IMR-90 (cell line): ENCODE measurements around the gene AP3D1. TPM values are rescaled to one million over a fixed set of nuclear protein-coding genes. Genes with fewer than 3 reads are reported as not detected.

Experiments
- ATAC-seq: fragments of 200-7000 bp; cut with Tn5 transposase; 2 replicates; pipeline ENCODE4 v1.9.1; 2020; ENCODE audit warnings: low read depth, mild to moderate bottlenecking, moderate library complexity
- BruUV-seq: library from RNA; stranded (reverse); fragments of 400-500 nt; replicated peaks from 2 replicates; lab custom pipeline; 2021; lab: Mats Ljungman, UMichigan
- CTCF ChIA-PET: fragments of 300-600 bp; formaldehyde crosslinking; extraction: SDS; loops from one replicate; lab custom pipeline; 2021; ENCODE audit warnings: antibody characterized with exemption; lab: Yijun Ruan, JAX
- POLR2A ChIA-PET: fragments of 300-600 bp; sonication (Branson Sonifier 250); formaldehyde crosslinking; loops from one replicate; lab custom pipeline; 2022; ENCODE audit warnings: antibody characterized with exemption; ENCODE audit not compliant: unreplicated experiment; lab: Charles Lee
- DNase-seq: peaks from one replicate; pipeline ENCODE4 v3.0.0; 2013
- H2AFZ ChIP-seq: replicated peaks from 2 replicates; pipeline ENCODE3; 2013; ENCODE audit warnings: low read length, mild to moderate bottlenecking; ENCODE audit not compliant: poor library complexity
- H2AK5ac ChIP-seq: 2 replicates; pipeline ENCODE4 v1.6.1; 2013; ENCODE audit warnings: low read depth, low read length, inconsistent platforms
- H2AK9ac ChIP-seq: replicated peaks from 2 replicates; pipeline ENCODE3; 2013; ENCODE audit warnings: mild to moderate bottlenecking, low read depth, low read length, moderate library complexity; ENCODE audit not compliant: poor library complexity
- H2BK120ac ChIP-seq: 2 replicates; pipeline ENCODE4 v1.6.1; 2013; ENCODE audit warnings: low read depth, low read length, inconsistent platforms
- H2BK15ac ChIP-seq: 3 replicates; pipeline ENCODE4 v1.6.1; 2013; ENCODE audit warnings: low read depth, low read length, inconsistent platforms
- H2BK20ac ChIP-seq: 2 replicates; pipeline ENCODE4 v1.6.1; 2013; ENCODE audit warnings: low read depth, mild to moderate bottlenecking, inconsistent platforms, low read length, moderate library complexity
- H2BK5ac ChIP-seq: 2 replicates; pipeline ENCODE4 v1.6.1; 2013; ENCODE audit warnings: mild to moderate bottlenecking, low read depth, low read length, inconsistent platforms; ENCODE audit not compliant: poor library complexity, severe bottlenecking
- H3K14ac ChIP-seq: replicated peaks from 2 replicates; pipeline ENCODE4 v1.6.1; 2013; ENCODE audit warnings: low read depth, low read length, inconsistent platforms
- H3K18ac ChIP-seq: 2 replicates; pipeline ENCODE4 v1.6.1; 2013; ENCODE audit warnings: low read depth, low read length, control low read depth
- H3K23ac ChIP-seq: 2 replicates; pipeline ENCODE4 v1.6.1; 2013; ENCODE audit warnings: low read depth, low read length, inconsistent platforms
- H3K27ac ChIP-seq: 2 replicates; pipeline ENCODE4 v1.5.1; 2013; ENCODE audit warnings: mild to moderate bottlenecking, control low read depth, low read length; ENCODE audit not compliant: insufficient read depth
- H3K27me3 ChIP-seq: 2 replicates; pipeline ENCODE4 v1.6.1; 2013; ENCODE audit warnings: low read length; ENCODE audit not compliant: control insufficient read depth, insufficient read depth
- H3K36me3 ChIP-seq: 2 replicates; pipeline ENCODE4 v1.6.1; 2013; ENCODE audit warnings: low read length, mixed read lengths; ENCODE audit not compliant: control insufficient read depth, insufficient read depth
- H3K4ac ChIP-seq: 2 replicates; pipeline ENCODE4 v1.6.1; 2013; ENCODE audit warnings: low read depth, low read length, inconsistent platforms
- H3K4me1 ChIP-seq: 2 replicates; pipeline ENCODE4 v1.6.1; 2013; ENCODE audit warnings: low read length, mixed read lengths; ENCODE audit not compliant: control insufficient read depth, insufficient read depth
- H3K4me2 ChIP-seq: 2 replicates; pipeline ENCODE4 v1.6.1; 2013; ENCODE audit warnings: low read depth, mild to moderate bottlenecking, control low read depth, low read length, moderate library complexity
- H3K4me3 ChIP-seq: 2 replicates; pipeline ENCODE4 v1.5.1; 2013; ENCODE audit warnings: low read depth, mild to moderate bottlenecking, control low read depth, low read length, moderate library complexity; ENCODE audit not compliant: insufficient read depth
- H3K56ac ChIP-seq: 2 replicates; pipeline ENCODE4 v1.6.1; 2013; ENCODE audit warnings: low read length, inconsistent platforms; ENCODE audit not compliant: insufficient read depth; ENCODE audit errors: extremely low read depth
- H3K79me1 ChIP-seq, 2 experiments: 2 replicates each; pipeline ENCODE4 v1.6.1; 2013; ENCODE audit warnings: low read length in 2 of 2, inconsistent platforms in 1 of 2, low read depth in 1 of 2
- H3K9ac ChIP-seq: 2 replicates; pipeline ENCODE4 v1.6.1; 2013; ENCODE audit warnings: low read depth, low read length, control low read depth
- H3K9me1 ChIP-seq: 2 replicates; pipeline ENCODE4 v1.6.1; 2013; ENCODE audit warnings: low read length, inconsistent platforms; ENCODE audit not compliant: insufficient read depth
- H3K9me3 ChIP-seq: 2 replicates; pipeline ENCODE4 v1.6.1; 2013; ENCODE audit warnings: low read length; ENCODE audit not compliant: control insufficient read depth, insufficient read depth
- H4K20me1 ChIP-seq: 2 replicates; pipeline ENCODE4 v1.6.1; 2013; ENCODE audit warnings: low read length, inconsistent platforms; ENCODE audit not compliant: insufficient read depth
- H4K5ac ChIP-seq: 2 replicates; pipeline ENCODE4 v1.6.1; 2013; ENCODE audit warnings: mild to moderate bottlenecking, low read depth, low read length, control low read depth
- H4K8ac ChIP-seq, 2 experiments: 2 replicates each; pipeline ENCODE4 v1.6.1; 2013; ENCODE audit warnings: low read depth in 2 of 2, low read length in 2 of 2, control low read depth in 1 of 2, inconsistent platforms in 1 of 2
- H4K91ac ChIP-seq: 2 replicates; pipeline ENCODE4 v1.6.1; 2013; ENCODE audit warnings: low read depth, low read length, inconsistent platforms; ENCODE audit not compliant: insufficient read depth
- BHLHE40 ChIP-seq: fragments of 150-350 bp; IDR thresholded peaks from 2 replicates; pipeline ENCODE4 v1.6.1; 2016; ENCODE audit warnings: mild to moderate bottlenecking, low read depth, low read length
- CEBPB ChIP-seq: IDR thresholded peaks from 2 replicates; pipeline ENCODE4 v1.6.1; 2012; ENCODE audit warnings: low read depth, low read length, improper control_type of control experiment
- CHD1 ChIP-seq: IDR thresholded peaks from 2 replicates; pipeline ENCODE4 v1.6.1; 2012; ENCODE audit warnings: low read depth, low read length, improper control_type of control experiment
- CTCF ChIP-seq: conservative IDR thresholded peaks from 2 replicates; pipeline ENCODE4 v1.5.1; 2012; ENCODE audit warnings: mild to moderate bottlenecking, low read depth, low read length, improper control_type of control experiment
- ELK1 ChIP-seq: fragments of 150-350 bp; IDR thresholded peaks from 2 replicates; pipeline ENCODE4 v1.6.1; 2016; ENCODE audit warnings: low read depth, mild to moderate bottlenecking, low read length, moderate library complexity, borderline replicate concordance
- FOS ChIP-seq: fragments of 150-350 bp; IDR thresholded peaks from 2 replicates; pipeline ENCODE4 v1.6.1; 2016; ENCODE audit warnings: low read depth, low read length
- MAFK ChIP-seq: IDR thresholded peaks from 2 replicates; pipeline ENCODE4 v1.6.1; 2012; ENCODE audit warnings: low read depth, low read length, improper control_type of control experiment
- MAZ ChIP-seq: IDR thresholded peaks from 2 replicates; pipeline ENCODE4 v1.6.1; 2012; ENCODE audit warnings: low read depth, mild to moderate bottlenecking, low read length, improper control_type of control experiment, moderate library complexity, borderline replicate concordance
- MXI1 ChIP-seq: IDR thresholded peaks from 2 replicates; pipeline ENCODE4 v1.6.1; 2012; ENCODE audit warnings: low read depth, mild to moderate bottlenecking, low read length, moderate library complexity, borderline replicate concordance
- NFE2L2 ChIP-seq: fragments of 150-350 bp; IDR thresholded peaks from 2 replicates; pipeline ENCODE4 v1.6.1; 2016; ENCODE audit warnings: low read depth, mild to moderate bottlenecking, low read length
- POLR2A ChIP-seq: IDR thresholded peaks from 2 replicates; pipeline ENCODE4 v1.6.1; 2012; ENCODE audit warnings: mild to moderate bottlenecking, low read depth, low read length
- RAD21 ChIP-seq: IDR thresholded peaks from 2 replicates; pipeline ENCODE4 v1.6.1; 2012; ENCODE audit warnings: low read length, improper control_type of control experiment
- RCOR1 ChIP-seq: IDR thresholded peaks from 2 replicates; pipeline ENCODE4 v1.6.1; 2012; ENCODE audit warnings: mild to moderate bottlenecking, low read length, improper control_type of control experiment; ENCODE audit not compliant: insufficient replicate concordance
- RFX5 ChIP-seq: IDR thresholded peaks from 2 replicates; pipeline ENCODE4 v1.8.0; 2012; ENCODE audit warnings: low read depth, mild to moderate bottlenecking, low read length, moderate library complexity
- SMC3 ChIP-seq: fragments of 150-350 bp; IDR thresholded peaks from 2 replicates; pipeline ENCODE4 v1.6.1; 2016; ENCODE audit warnings: low read depth, mild to moderate bottlenecking, antibody characterized with exemption, low read length, moderate library complexity
- USF2 ChIP-seq: fragments of 150-350 bp; IDR thresholded peaks from 2 replicates; pipeline ENCODE4 v1.6.1; 2017; ENCODE audit warnings: mild to moderate bottlenecking, antibody characterized with exemption, low read length, low read depth
- WGBS, 2 experiments: methylation state at CpG; one replicate each; pipeline versions ENCODE4 v1.1.5 to v1.1.7; 2013; ENCODE audit warnings: missing lambda C conversion rate in 2 of 2; ENCODE audit not compliant: insufficient read length in 1 of 2; ENCODE audit errors: extremely low coverage in 2 of 2; 5-methylcytosine and 5-hydroxymethylcytosine counted together
- dilution Hi-C: fragments of 300-500 bp; cut with HindIII; formaldehyde crosslinking; loops from one replicate; pipeline ENCODE4 v1.14.3; 2018; ENCODE audit warnings: low sequenced_read_pairs; ENCODE audit not compliant: unreplicated experiment
- in situ Hi-C: fragments of 300-500 bp; cut with MboI; formaldehyde crosslinking; loops from 3 replicates; pipeline ENCODE4 v1.14.3; 2019; ENCODE audit warnings: low sequenced_read_pairs, inconsistent platforms, mixed read lengths
- intact Hi-C: fragments of 100-400 bp; cut with micrococcal nuclease; formaldehyde crosslinking; loops from 2 replicates; pipeline ENCODE4 v1.10.0; 2022
- polyA plus RNA-seq, 3 experiments: library from polyadenylated mRNA; depleted of rRNA; stranded (reverse); fragments of >200 nt; gene quantifications; 2 replicates each; pipeline ENCODE4 v1.2.3, GENCODE V29; 2012; ENCODE audit warnings: low replicate concordance in 1 of 3
- total RNA-seq: library from RNA; depleted of rRNA; stranded (reverse); fragments of >200 nt; gene quantifications from 2 replicates; pipeline ENCODE4 v1.2.3, GENCODE V29; 2012

AP3D1 gene
- total and polyA plus RNA-seq, 2 of the 4 experiments (the other 2 are of a cell fraction), result 75.3 to 129 TPM

GRCh38 chr19:2115911-2116426 is 35.4 kb downstream of the AP3D1 start:
- no peak overlapping the region for H3K27ac ChIP-seq
- 100% methylated on average over 3 of the region's 24 CpGs; no CpG with 5 or more reads in 1 of the 2 experiments for WGBS, 2 experiments

More at GRCh38 chr19:2115911-2116426, 35.4 kb downstream of the AP3D1 start:
- Histone ChIP-seq H3K36me3 (peaks cover 91% of the 10 kb centered on the region), H3K14ac (no peak overlapping the region), H2AFZ (no peak overlapping the region), H3K4ac (no peak overlapping the region), H4K8ac (no peak overlapping the region), H4K91ac (no peak overlapping the region), H3K27me3 (no peaks in the 10 kb centered on the region), H3K4me1 (no peaks in the 10 kb centered on the region), H3K56ac (no peak overlapping the region), H3K79me1 (peaks cover 7 to 23% of the 10 kb centered on the region in 2 experiments), H2BK20ac (no peak overlapping the region), H3K9me1 (no peaks in the 10 kb centered on the region), H2AK9ac (peak overlapping the region; percentile 1), H3K4me2 (no peak overlapping the region), H3K9me3 (no peaks in the 10 kb centered on the region), H3K18ac (no peak overlapping the region), H2BK120ac (no peak overlapping the region), H2BK5ac (no peak overlapping the region), H3K9ac (no peak overlapping the region), H3K4me3 (no peak overlapping the region), H4K5ac (no peak overlapping the region), H2BK15ac (no peak overlapping the region), H2AK5ac (no peak overlapping the region), H3K23ac (no peak overlapping the region), H4K20me1 (peaks cover 14% of the 10 kb centered on the region)
- intact Hi-C loops, result no loop called here
- dilution Hi-C loops, result no loop called here
- BruUV-seq, result no TSS peak
- ChIA-PET CTCF (no interaction called here), POLR2A (no interaction called here)
- ATAC-seq, result no peak
- TF ChIP-seq CHD1 (no peak), ELK1 (no peak), POLR2A (no peak), NFE2L2 (no peak), MAFK (no peak), CEBPB (no peak), USF2 (no peak), CTCF (no peak), RCOR1 (no peak), RFX5 (no peak), SMC3 (no peak), MAZ (no peak), MXI1 (no peak), BHLHE40 (no peak), FOS (no peak), RAD21 (no peak)
- in situ Hi-C loops, result no loop called here
- DNase-seq, result no peak
